HG03565 (cell line): ENCODE results near the gene MEIKIN.

Experiments used
- ATAC-seq: cut with Tn5 transposase; IDR thresholded peaks from one replicate; pipeline ENCODE4 v1.9.1; 2021; ENCODE audit warnings: mild to moderate bottlenecking, moderate library complexity; ENCODE audit not compliant: unreplicated experiment

MEIKIN gene

GRCh38 chr5:131945551-131946168 lies at the start of gene MEIKIN:
Gene MEIKIN (minus strand): TSS chr5:131945663. CDS start chr5:131945505, 158 bp downstream.
- ATAC-seq = no peak

GRCh38 chr5:131994533-131995226 lies 49.2 kb upstream of the MEIKIN start:
- ATAC-seq = no peak

GRCh38 chr5:131994090-131994489 lies 48.6 kb upstream of the MEIKIN start:
- no peak for ATAC-seq

GRCh38 chr5:131993676-131994075 lies 48.2 kb upstream of the MEIKIN start:
- no peak for ATAC-seq

- no peak for ATAC-seq
Measured at GRCh38 chr5:131992370-131992769, 46.9 kb upstream of the MEIKIN start.

GRCh38 chr5:131991593-131992324 lies 46.3 kb upstream of the MEIKIN start:
- ATAC-seq = no peak

GRCh38 chr5:131990716-131991115 lies 45.3 kb upstream of the MEIKIN start:
- ATAC-seq = no peak

GRCh38 chr5:131988601-131989000 lies 43.1 kb upstream of the MEIKIN start:
- no peak for ATAC-seq

GRCh38 chr5:131987251-131987650 lies 41.8 kb upstream of the MEIKIN start:
- no peak for ATAC-seq

- no peak for ATAC-seq
Measured at GRCh38 chr5:131986161-131986912, 40.9 kb upstream of the MEIKIN start.

- no peak for ATAC-seq
Measured at GRCh38 chr5:131984956-131985665, 39.6 kb upstream of the MEIKIN start.

GRCh38 chr5:131983244-131983771 lies 37.8 kb upstream of the MEIKIN start:
- no peak for ATAC-seq

GRCh38 chr5:131981516-131981915 lies 36.1 kb upstream of the MEIKIN start:
- ATAC-seq = no peak

GRCh38 chr5:131980696-131981095 lies 35.2 kb upstream of the MEIKIN start:
- no peak for ATAC-seq

- ATAC-seq = no peak
Measured at GRCh38 chr5:131979816-131980215, 34.4 kb upstream of the MEIKIN start.

- ATAC-seq = no peak
Measured at GRCh38 chr5:131977212-131977604, 31.7 kb upstream of the MEIKIN start.

GRCh38 chr5:131976414-131977211 lies 31.1 kb upstream of the MEIKIN start:
- ATAC-seq = peak; percentile 29

- no peak for ATAC-seq
Measured at GRCh38 chr5:131974956-131975726, 29.7 kb upstream of the MEIKIN start.

- no peak for ATAC-seq
Measured at GRCh38 chr5:131974622-131974955, 29.1 kb upstream of the MEIKIN start.
